Thymus (tissue), 11 donors: ENCODE measurements around the gene C1orf74. TPM values are rescaled to one million over a fixed set of nuclear protein-coding genes. Genes with fewer than 3 reads are reported as not detected.
A peak's percentile ranks its signal among the peaks of the same experiment; 100 is the strongest.

ENCODE experiments used
- DNase-seq, 9 donors: peaks; one replicate each; pipeline ENCODE4 v3.0.0-alpha.2; 2013; ENCODE audit warnings: low spot score in 9 of 9, low read depth in 6 of 9, missing footprints in 1 of 9
- H3K27ac ChIP-seq, 2 donors: one replicate each; pipeline ENCODE4 v1.5.1; 2013; ENCODE audit warnings: control low read depth in 1 of 2, low read depth in 1 of 2, low read length in 1 of 2, mild to moderate bottlenecking in 1 of 2, moderate library complexity in 1 of 2
- H3K27me3 ChIP-seq, 2 donors: one replicate each; pipeline ENCODE4 v1.5.1; 2013; ENCODE audit warnings: low read length in 1 of 2; ENCODE audit not compliant: control insufficient read depth in 2 of 2, insufficient read depth in 1 of 2
- H3K36me3 ChIP-seq, 2 donors: one replicate each; pipeline ENCODE4 v1.5.1; 2013; ENCODE audit warnings: low read length in 1 of 2, mild to moderate bottlenecking in 1 of 2, moderate library complexity in 1 of 2; ENCODE audit not compliant: control insufficient read depth in 2 of 2, insufficient read depth in 2 of 2
- H3K4me1 ChIP-seq, 2 donors: one replicate each; pipeline ENCODE4 v1.5.1; 2013; ENCODE audit warnings: low read length in 2 of 2; ENCODE audit not compliant: control insufficient read depth in 2 of 2, insufficient read depth in 2 of 2
- H3K4me3 ChIP-seq, 2 donors: one replicate each; pipeline ENCODE4 v1.5.1; 2013; ENCODE audit warnings: low read length in 2 of 2, control low read depth in 1 of 2, mild to moderate bottlenecking in 1 of 2
- H3K9me3 ChIP-seq, 2 donors: one replicate each; pipeline ENCODE4 v1.5.1; 2013; ENCODE audit warnings: low read length in 1 of 2, mild to moderate bottlenecking in 1 of 2; ENCODE audit not compliant: control insufficient read depth in 2 of 2, insufficient read depth in 1 of 2
- WGBS: extraction: QIAGEN DNeasy Blood & Tissue Kit; methylation state at CpG from one replicate; pipeline ENCODE4 v1.1.7; 2013; 5-methylcytosine and 5-hydroxymethylcytosine counted together
- polyA plus RNA-seq: library from polyadenylated mRNA; stranded (reverse); fragments of 200-250 nt; gene quantifications from one replicate; pipeline ENCODE4 v1.2.3, GENCODE V29; 2013
- total RNA-seq: library from RNA; stranded (reverse); fragments of 120-200 nt; gene quantifications from one replicate; pipeline ENCODE4 v1.2.4, GENCODE V29; 2013
- donor health status: healthy.

Gene C1orf74
- total and polyA plus RNA-seq, 2 donors, result 2.8 to 3.0 TPM

DNA sequence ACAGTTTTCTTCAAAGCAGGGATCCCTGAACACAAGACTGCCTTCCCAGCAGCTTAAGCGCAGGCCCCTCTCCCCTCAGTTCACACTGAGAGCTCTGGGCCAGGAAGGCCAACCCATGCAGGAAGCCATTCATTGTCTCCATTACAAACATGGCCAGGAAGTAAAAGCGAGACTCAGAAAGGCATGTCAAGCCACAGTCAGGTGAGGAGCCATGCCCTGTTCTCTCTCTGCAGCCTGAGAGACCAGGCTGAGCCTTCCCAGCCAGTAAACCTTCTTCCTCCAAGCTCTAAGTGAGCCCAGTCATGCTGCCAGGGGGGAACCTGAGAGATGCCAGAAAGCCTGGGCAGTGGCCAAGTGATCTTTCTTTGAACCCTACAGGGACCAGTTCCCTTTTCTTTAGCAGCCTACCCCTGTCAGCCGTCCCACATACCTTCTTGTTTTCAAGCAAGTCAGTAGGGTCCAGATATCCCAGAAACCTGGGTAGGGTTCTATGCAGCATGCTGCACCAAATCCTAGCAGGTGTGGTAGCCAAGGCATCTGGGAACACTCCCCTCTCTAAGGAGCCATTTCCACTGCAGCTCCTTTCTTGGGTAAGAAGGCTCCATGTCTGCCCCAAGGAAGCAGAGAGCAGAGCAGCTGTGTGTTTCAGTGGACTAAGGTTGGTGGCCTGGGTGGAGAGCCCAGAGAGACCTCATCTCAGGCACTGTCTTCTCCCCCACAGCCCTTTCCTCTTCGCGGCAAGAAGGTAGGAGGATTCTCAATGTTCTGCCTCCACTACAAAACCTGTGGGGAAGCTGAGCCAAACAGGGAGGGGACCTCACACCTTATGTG lies 27.5 kb downstream of the C1orf74 start:
- 7% methylated on average over 5 of the region's 5 CpGs for WGBS
- H3K4me3 ChIP-seq, result peak overlapping the region; percentile 61 to 72
- DNase-seq, result peak in 3 of 9 donors; percentile 37 to 73 (median 58)

GRCh38 chr1:209755926-209756614 lies 28.3 kb downstream of the C1orf74 start, which contains the start of gene TRAF3IP3:
Gene TRAF3IP3 (plus strand): TSS chr1:209756053. CDS start chr1:209760040, 3,987 bp downstream.
- H3K27ac ChIP-seq, result peak within 1 kb of the TSS; percentile 94 to 97
- H3K9me3 ChIP-seq, result no peaks in the 10 kb centered on the region
- peaks cover 20 to 26% of the 10 kb centered on the region in 2 donors for H3K36me3 ChIP-seq
- peaks cover 33 to 58% of the 10 kb centered on the region in 2 donors for H3K4me1 ChIP-seq
- no peaks in the 10 kb centered on the region for H3K27me3 ChIP-seq
- peak in 8 of 9 donors; percentile 60 to 94 (median 81) for DNase-seq
- 6% methylated on average over 10 of the region's 10 CpGs for WGBS
- H3K4me3 ChIP-seq, result peak within 1 kb of the TSS; percentile 61 to 72

More for the DNA sequence above, 27.5 kb downstream of the C1orf74 start:
- H3K4me1 ChIP-seq, result peaks cover 33 to 51% of the 10 kb centered on the region in 2 donors
- H3K36me3 ChIP-seq, result peaks cover 28 to 33% of the 10 kb centered on the region in 2 donors
- peak overlapping the region; percentile 94 to 97 for H3K27ac ChIP-seq
- no peaks in the 10 kb centered on the region for H3K9me3 ChIP-seq
- no peaks in the 10 kb centered on the region for H3K27me3 ChIP-seq

DNA sequence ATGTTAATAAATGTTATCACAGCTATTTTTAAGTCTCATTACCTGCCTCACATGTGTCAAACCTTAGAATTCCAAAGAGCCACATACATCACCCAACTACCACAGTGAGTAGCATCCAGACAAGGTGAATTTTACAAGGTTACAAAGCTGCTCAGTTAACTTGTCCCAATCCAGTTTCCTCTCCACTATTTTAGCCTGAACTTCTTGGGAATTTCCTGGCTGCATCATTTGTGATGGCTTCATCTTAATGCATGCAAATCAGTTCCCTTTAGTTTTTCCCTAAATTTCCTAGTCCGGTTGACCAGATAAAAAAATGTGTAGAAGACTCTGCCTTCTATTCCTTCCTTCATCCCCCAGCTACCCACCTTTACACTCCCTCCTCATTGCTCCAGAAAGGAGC lies 29.1 kb downstream of the C1orf74 start:
- H3K27me3 ChIP-seq, result no peaks in the 10 kb centered on the region
- DNase-seq, result no peak
- H3K36me3 ChIP-seq, result peaks cover 12 to 17% of the 10 kb centered on the region in 2 donors
- 69% methylated on average over 1 of the region's 1 CpG for WGBS
- peaks cover 33 to 58% of the 10 kb centered on the region in 2 donors for H3K4me1 ChIP-seq
- H3K27ac ChIP-seq, result peak overlapping the region; percentile 87 to 94
- no peaks in the 10 kb centered on the region for H3K9me3 ChIP-seq
- H3K4me3 ChIP-seq, result peak overlapping the region in 1 of 2 donors; percentile 72

DNA sequence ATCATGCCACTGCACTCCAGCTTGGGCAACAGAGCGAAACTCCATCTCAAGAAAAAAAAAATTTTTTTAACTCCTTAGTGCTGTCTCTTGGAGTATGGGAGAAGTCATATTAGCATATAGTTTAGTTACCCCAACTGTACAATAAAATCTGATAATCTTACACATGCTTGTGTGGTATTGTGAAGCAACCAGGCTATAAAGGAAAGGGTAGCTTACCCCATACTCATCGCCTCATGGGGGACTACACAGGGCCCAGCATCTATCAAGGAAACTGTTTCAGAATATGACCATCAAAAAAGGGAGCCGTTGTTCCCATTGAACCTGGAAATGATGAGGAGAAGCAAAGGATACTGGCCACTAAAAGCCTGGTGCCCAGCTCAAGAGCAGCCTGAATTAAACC lies 31.5 kb downstream of the C1orf74 start:
- Histone ChIP-seq H3K27ac (no peak overlapping the region), H3K4me1 (peaks cover 13 to 44% of the 10 kb centered on the region in 2 donors), H3K9me3 (no peaks in the 10 kb centered on the region), H3K4me3 (no peak overlapping the region), H3K27me3 (no peaks in the 10 kb centered on the region), H3K36me3 (no peaks in the 10 kb centered on the region)
- 95% methylated on average over 3 of the region's 3 CpGs for WGBS
- no peak for DNase-seq

DNA sequence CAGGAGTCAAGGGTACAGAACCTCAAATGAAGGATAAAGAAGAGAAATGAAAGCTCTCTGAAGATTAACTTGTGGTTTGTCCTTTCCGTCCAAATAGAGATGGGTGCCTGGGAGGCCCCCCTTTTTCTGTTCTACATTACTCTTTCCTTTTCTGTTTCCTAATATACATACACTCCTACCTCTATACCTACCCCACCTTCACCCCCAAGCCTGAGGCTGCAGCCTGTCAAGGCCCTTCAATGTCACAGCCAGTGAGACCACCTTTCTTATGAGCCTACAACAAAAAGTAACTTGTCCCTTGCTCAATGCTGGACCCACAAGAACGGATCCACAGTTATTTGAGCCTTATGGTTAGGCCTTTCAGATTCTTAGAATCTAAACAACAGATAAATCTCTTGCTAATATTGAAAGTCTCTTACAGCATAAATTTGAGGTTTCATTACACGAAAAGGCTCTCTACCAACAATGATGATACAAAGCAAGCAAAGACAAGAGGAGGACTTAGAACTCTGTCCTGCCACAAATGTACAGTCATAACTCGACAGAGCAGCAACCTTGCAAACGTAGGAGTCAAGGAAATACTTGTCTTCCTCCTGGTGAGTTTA lies 32.6 kb downstream of the C1orf74 start:
- no peak for DNase-seq
- no peaks in the 10 kb centered on the region for H3K36me3 ChIP-seq
- H3K27ac ChIP-seq, result no peak overlapping the region
- peaks cover 7 to 37% of the 10 kb centered on the region in 2 donors for H3K4me1 ChIP-seq
- no peaks in the 10 kb centered on the region for H3K27me3 ChIP-seq
- no peaks in the 10 kb centered on the region for H3K9me3 ChIP-seq
- WGBS, result 43% methylated on average over 5 of the region's 5 CpGs
- H3K4me3 ChIP-seq, result no peak overlapping the region

- Histone ChIP-seq H3K4me3 (no peak overlapping the region), H3K4me1 (peaks cover 0 to 26% of the 10 kb centered on the region in 2 donors), H3K36me3 (no peaks in the 10 kb centered on the region), H3K9me3 (no peaks in the 10 kb centered on the region), H3K27ac (no peak overlapping the region), H3K27me3 (no peaks in the 10 kb centered on the region)
- 95% methylated on average over 6 of the region's 6 CpGs for WGBS
- no peak for DNase-seq
Observed at GRCh38 chr1:209749670-209750323, 34.6 kb downstream of the C1orf74 start.

- no peaks in the 10 kb centered on the region for H3K36me3 ChIP-seq
- H3K9me3 ChIP-seq, result no peaks in the 10 kb centered on the region
- DNase-seq, result no peak
- H3K27me3 ChIP-seq, result no peaks in the 10 kb centered on the region
- H3K27ac ChIP-seq, result no peak overlapping the region
- WGBS, result 89% methylated on average over 2 of the region's 2 CpGs
- H3K4me3 ChIP-seq, result no peak overlapping the region
- peaks cover 0 to 25% of the 10 kb centered on the region in 2 donors for H3K4me1 ChIP-seq
Observed at GRCh38 chr1:209749205-209749604, 35.2 kb downstream of the C1orf74 start.

DNA sequence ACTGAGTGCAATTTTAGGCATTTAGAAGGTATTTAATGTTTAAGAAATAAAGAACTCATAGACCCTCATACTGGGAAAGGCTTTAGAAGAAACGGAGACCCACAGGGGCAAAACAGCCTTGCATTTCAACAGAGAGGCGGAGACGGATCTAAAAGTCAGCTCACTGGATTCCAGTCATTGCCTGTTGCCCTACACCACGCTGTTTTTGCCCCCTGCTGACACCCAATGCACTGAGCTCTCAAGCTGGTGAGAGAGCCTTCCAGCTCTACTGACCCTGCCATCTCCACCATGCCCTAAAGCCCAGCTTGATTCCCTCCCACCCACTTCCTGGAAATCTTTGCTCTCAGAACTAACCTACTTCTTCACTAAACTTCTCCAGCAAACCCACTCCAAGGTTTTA lies 35.7 kb downstream of the C1orf74 start:
- Histone ChIP-seq H3K4me1 (peaks cover 0 to 25% of the 10 kb centered on the region in 2 donors), H3K27me3 (no peaks in the 10 kb centered on the region), H3K36me3 (no peaks in the 10 kb centered on the region), H3K9me3 (no peaks in the 10 kb centered on the region), H3K27ac (peak overlapping the region in 1 of 2 donors; percentile 3), H3K4me3 (no peak overlapping the region)
- 79% methylated on average over 4 of the region's 4 CpGs for WGBS
- no peak for DNase-seq
